ENCODE results near the gene TMPO.

Gene TMPO

GRCh38 chr12:98515287-98516110 is at the start of gene TMPO (continued):
- TF ChIP-seq ZNF223 (tag by site-specific recombination; IDR thresholded peaks at IDR 0.05), result no peak
- TF ChIP-seq IKZF3 (tag by site-specific recombination; IDR thresholded peaks at IDR 0.05), result no peak
- TF ChIP-seq ZNF571 (tag by site-specific recombination; IDR thresholded peaks at IDR 0.05), result no peak
- TF ChIP-seq ZNF473 (tag by site-specific recombination; IDR thresholded peaks at IDR 0.05), result no peak
- no peak for TF ChIP-seq ZNF133 (tag by site-specific recombination; IDR thresholded peaks at IDR 0.05)
- TF ChIP-seq ZNF707 (tag by site-specific recombination; IDR thresholded peaks at IDR 0.05), result no peak
- peak; percentile 97 for TF ChIP-seq ZFHX2 (tag by site-specific recombination; conservative IDR thresholded peaks at IDR 0.05)
- TF ChIP-seq ZNF114 (tag by site-specific recombination; IDR thresholded peaks at IDR 0.05), result no peak
- TF ChIP-seq ZNF544 (tag by site-specific recombination; IDR thresholded peaks at IDR 0.05), result no peak
- TF ChIP-seq ZNF239 (tag by site-specific recombination; IDR thresholded peaks at IDR 0.05), result no peak
- TF ChIP-seq ZNF362 (tag by site-specific recombination; IDR thresholded peaks at IDR 0.05), result no peak
- no peak for TF ChIP-seq ZNF529 (tag by site-specific recombination; IDR thresholded peaks at IDR 0.05; ENCODE audit: insufficient replicate concordance)
- no peak for TF ChIP-seq TRIM28 (IDR thresholded peaks at IDR 0.05; ENCODE audit: borderline replicate concordance, low read length)
- no peak for TF ChIP-seq SCRT1 (tag by site-specific recombination; IDR thresholded peaks at IDR 0.05; ENCODE audit: borderline replicate concordance)
- TF ChIP-seq CTCF (tag by site-specific recombination; IDR thresholded peaks at IDR 0.05), result 0 out of 2 replicates have a peak, but pooled peaks have one; percentile 13
- no peak for TF ChIP-seq TSHZ1 (tag by site-specific recombination; IDR thresholded peaks at IDR 0.05; ENCODE audit: borderline replicate concordance)
- no peak; the same call in 1 of the 2 replicates for TF ChIP-seq ZSCAN30 (tag by site-specific recombination; IDR thresholded peaks at IDR 0.05)
- TF ChIP-seq ZNF555 (tag by site-specific recombination; conservative IDR thresholded peaks at IDR 0.05), result no peak
- TF ChIP-seq ZNF654 (tag by site-specific recombination; IDR thresholded peaks at IDR 0.05; ENCODE audit: low read depth), result no peak
- no peak for TF ChIP-seq ZNF777 (tag by site-specific recombination; IDR thresholded peaks at IDR 0.05; ENCODE audit: borderline replicate concordance)
- no peak for TF ChIP-seq ZNF184 (tag by site-specific recombination; IDR thresholded peaks at IDR 0.05)
- no peak for TF ChIP-seq ZNF280C (tag by site-specific recombination; IDR thresholded peaks at IDR 0.05)
- TF ChIP-seq ZNF155 (tag by site-specific recombination; IDR thresholded peaks at IDR 0.05), result no peak
- TF ChIP-seq ZNF518A (tag by site-specific recombination; conservative IDR thresholded peaks at IDR 0.05; ENCODE audit: low read depth), result no peak
- no peak for TF ChIP-seq ZNF426 (tag by site-specific recombination; IDR thresholded peaks at IDR 0.05)
- TF ChIP-seq ZNF302 (tag by site-specific recombination; IDR thresholded peaks at IDR 0.05; ENCODE audit: low read depth), result no peak
